ENCODE data around the gene APH1B.
"Not testable (repeated sequence)": the region's sequence is repeated elsewhere in the genome, so short reads cannot be mapped to it uniquely, and the experiment has no call there.

The APH1B gene

GRCh38 chr15:63233667-63234423, 43.6 kb upstream of the APH1B start:
- H3K36me3 Mint-ChIP-seq (ENCODE audit: low read depth): peaks cover 14% of the 10 kb centered on the region
- peak overlapping the region; percentile 23 to 82 (median 79) for H3K27ac Mint-ChIP-seq
- no peak for TF ChIP-seq CTCF (IDR thresholded peaks at IDR 0.05; ENCODE audit: unreplicated experiment in 3 of 3)
- H3K9me3 Mint-ChIP-seq: peaks cover 6% of the 10 kb centered on the region
- peaks cover 38% of the 10 kb centered on the region for H3K4me1 Mint-ChIP-seq
- H3K4me3 Mint-ChIP-seq: no peak overlapping the region
- no peaks in the 10 kb centered on the region for H3K27me3 Mint-ChIP-seq (ENCODE audit: low read depth)

GRCh38 chr15:63234451-63234870, 42.9 kb upstream of the APH1B start:
- peak overlapping the region; percentile 23 to 82 (median 79) for H3K27ac Mint-ChIP-seq
- no peaks in the 10 kb centered on the region for H3K27me3 Mint-ChIP-seq (ENCODE audit: low read depth)
- no peak overlapping the region for H3K4me3 Mint-ChIP-seq
- peaks cover 14% of the 10 kb centered on the region for H3K36me3 Mint-ChIP-seq (ENCODE audit: low read depth)
- TF ChIP-seq CTCF (IDR thresholded peaks at IDR 0.05; ENCODE audit: unreplicated experiment in 3 of 3): no peak
- H3K9me3 Mint-ChIP-seq: peaks cover 6% of the 10 kb centered on the region
- peaks cover 39% of the 10 kb centered on the region for H3K4me1 Mint-ChIP-seq

- TF ChIP-seq CTCF (IDR thresholded peaks at IDR 0.05; ENCODE audit: unreplicated experiment in 3 of 3): no peak
- H3K9me3 Mint-ChIP-seq: peaks cover 6% of the 10 kb centered on the region
- H3K4me3 Mint-ChIP-seq: no peak overlapping the region
- peaks cover 14% of the 10 kb centered on the region for H3K36me3 Mint-ChIP-seq (ENCODE audit: low read depth)
- H3K27me3 Mint-ChIP-seq (ENCODE audit: low read depth): no peaks in the 10 kb centered on the region
- peaks cover 47% of the 10 kb centered on the region for H3K4me1 Mint-ChIP-seq
- peak overlapping the region in 2 of 3 experiments; percentile 53 to 66 for H3K27ac Mint-ChIP-seq
These were observed 41.1 kb upstream of the APH1B start for GRCh38 chr15:63236272-63236671.

GRCh38 chr15:63237086-63237485, 40.3 kb upstream of the APH1B start:
- not testable (repeated sequence) for H3K4me3 Mint-ChIP-seq; H3K27me3 Mint-ChIP-seq (ENCODE audit: low read depth); H3K9me3 Mint-ChIP-seq
- Mint-ChIP-seq H3K4me1 (peaks cover 47% of the 10 kb centered on the region), H3K36me3 (ENCODE audit: low read depth) (peaks cover 20% of the 10 kb centered on the region), H3K27ac (peak overlapping the region in 1 of 3 experiments; percentile 53)

- no peaks in the 10 kb centered on the region for H3K27me3 Mint-ChIP-seq (ENCODE audit: low read depth)
- no peak for TF ChIP-seq CTCF (IDR thresholded peaks at IDR 0.05; ENCODE audit: unreplicated experiment in 3 of 3)
- no peak overlapping the region for H3K4me3 Mint-ChIP-seq
- peaks cover 8% of the 10 kb centered on the region for H3K9me3 Mint-ChIP-seq
- no peak overlapping the region for H3K27ac Mint-ChIP-seq
- H3K36me3 Mint-ChIP-seq (ENCODE audit: low read depth): peaks cover 27% of the 10 kb centered on the region
- peaks cover 47% of the 10 kb centered on the region for H3K4me1 Mint-ChIP-seq
These were observed 39.2 kb upstream of the APH1B start for GRCh38 chr15:63238171-63238570.

GRCh38 chr15:63238796-63239195, 38.6 kb upstream of the APH1B start:
- H3K9me3 Mint-ChIP-seq: peaks cover 10% of the 10 kb centered on the region
- H3K36me3 Mint-ChIP-seq (ENCODE audit: low read depth): peaks cover 34% of the 10 kb centered on the region
- H3K27ac Mint-ChIP-seq: no peak overlapping the region
- no peaks in the 10 kb centered on the region for H3K27me3 Mint-ChIP-seq (ENCODE audit: low read depth)
- no peak for TF ChIP-seq CTCF (IDR thresholded peaks at IDR 0.05; ENCODE audit: unreplicated experiment in 3 of 3)
- H3K4me3 Mint-ChIP-seq: no peak overlapping the region
- peaks cover 43% of the 10 kb centered on the region for H3K4me1 Mint-ChIP-seq

All from nephron (organoid).